Hepatocyte (in vitro differentiated cells): ENCODE data around the gene ICE2. TPM values are rescaled to one million over a fixed set of nuclear protein-coding genes. Genes with fewer than 3 reads are reported as not detected.
A peak's percentile ranks its signal among the peaks of the same experiment; 100 is the strongest.

ENCODE experiments used
- DNase-seq: peaks from one replicate; pipeline ENCODE4 v3.0.0-alpha.2; 2016; ENCODE audit warnings: low spot score
- H2AFZ ChIP-seq: fragments of 200-600 bp; sonication (generic); 2 replicates; pipeline ENCODE4 v1.6.0; 2016; ENCODE audit warnings: antibody characterized with exemption, mild to moderate bottlenecking
- H3K27ac ChIP-seq: fragments of 200-600 bp; sonication (generic); 2 replicates; pipeline ENCODE4 v1.5.1; 2016; ENCODE audit warnings: mild to moderate bottlenecking
- H3K27me3 ChIP-seq: fragments of 200-600 bp; sonication (generic); 2 replicates; pipeline ENCODE4 v1.6.1; 2016
- H3K36me3 ChIP-seq: fragments of 200-600 bp; sonication (generic); replicated peaks from 2 replicates; pipeline ENCODE4 v1.5.1; 2016; ENCODE audit warnings: low read depth; ENCODE audit not compliant: insufficient read depth
- H3K4me1 ChIP-seq: fragments of 200-600 bp; sonication (generic); 2 replicates; pipeline ENCODE4 v1.5.1; 2016; ENCODE audit warnings: mild to moderate bottlenecking, moderate library complexity; ENCODE audit not compliant: insufficient read depth
- H3K4me2 ChIP-seq: fragments of 200-600 bp; sonication (generic); 2 replicates; pipeline ENCODE4 v1.6.0; 2016
- H3K4me3 ChIP-seq: fragments of 200-600 bp; sonication (generic); 2 replicates; pipeline ENCODE4 v1.5.1; 2016; ENCODE audit warnings: mild to moderate bottlenecking
- H3K79me2 ChIP-seq: fragments of 200-600 bp; sonication (generic); 2 replicates; pipeline ENCODE4 v1.6.0; 2017; ENCODE audit warnings: mild to moderate bottlenecking
- H3K9me2 ChIP-seq: fragments of 200-600 bp; sonication (generic); replicated peaks from 2 replicates; pipeline ENCODE4 v1.6.0; 2017; ENCODE audit warnings: mild to moderate bottlenecking; ENCODE audit not compliant: insufficient read depth
- H3K9me3 ChIP-seq: fragments of 200-600 bp; sonication (generic); 2 replicates; pipeline ENCODE4 v1.5.1; 2016; ENCODE audit warnings: low read depth, mild to moderate bottlenecking
- H4K20me1 ChIP-seq: fragments of 200-600 bp; sonication (generic); 2 replicates; pipeline ENCODE4 v1.6.0; 2016; ENCODE audit warnings: mild to moderate bottlenecking; ENCODE audit not compliant: insufficient read depth, poor library complexity, severe bottlenecking
- CTCF ChIP-seq: fragments of 200-600 bp; sonication (generic); IDR thresholded peaks from 2 replicates; pipeline ENCODE4 v1.5.1; 2016; ENCODE audit warnings: antibody characterized with exemption, mild to moderate bottlenecking; ENCODE audit not compliant: poor library complexity
- EZH2 ChIP-seq: fragments of 200-600 bp; sonication (generic); IDR thresholded peaks from 2 replicates; pipeline ENCODE4 v1.6.1; 2016; ENCODE audit warnings: antibody characterized with exemption, mild to moderate bottlenecking, borderline replicate concordance
- EZH2phosphoT487 ChIP-seq: fragments of 200-600 bp; sonication (generic); IDR thresholded peaks from one replicate; pipeline ENCODE4 v1.6.1; 2018; ENCODE audit warnings: antibody characterized with exemption, mild to moderate bottlenecking, low read depth, moderate library complexity; ENCODE audit not compliant: unreplicated experiment, severe bottlenecking
- WGBS: methylation state at CpG from one replicate; pipeline ENCODE4 v1.1.6; 2016; ENCODE audit warnings: low lambda C conversion rate; ENCODE audit errors: missing lambda C conversion rate; 5-methylcytosine and 5-hydroxymethylcytosine counted together
- polyA plus RNA-seq: library from polyadenylated mRNA; unstranded; fragments of >200 nt; fragmentation: Nextera tagmentation; extraction: Ambion mirVana; gene quantifications from 2 replicates; pipeline ENCODE4 v1.2.1, GENCODE V29; 2016
- total RNA-seq: library from RNA; depleted of rRNA; stranded (reverse); fragments of >200 nt; gene quantifications from 2 replicates; pipeline ENCODE4 v1.2.3, GENCODE V29; 2014

Gene ICE2
- total and polyA plus RNA-seq, 2 experiments from 2014 or later, result 15.8 to 35.4 TPM

- H3K4me3 ChIP-seq, result no peak overlapping the region
- TF ChIP-seq CTCF (no peak), EZH2phosphoT487 (no peak), EZH2 (no peak)
- H2AFZ ChIP-seq, result no peak overlapping the region
- WGBS, result 36% methylated on average over 6 of the region's 6 CpGs
- no peaks in the 10 kb centered on the region for H3K27me3 ChIP-seq
- H3K9me3 ChIP-seq, result no peaks in the 10 kb centered on the region
- no peaks in the 10 kb centered on the region for H3K36me3 ChIP-seq
- H3K9me2 ChIP-seq, result no peaks in the 10 kb centered on the region
- H3K4me2 ChIP-seq, result peak overlapping the region; percentile 68
- H3K79me2 ChIP-seq, result peaks cover 92% of the 10 kb centered on the region
- H4K20me1 ChIP-seq, result peaks cover 59% of the 10 kb centered on the region
- peaks cover 72% of the 10 kb centered on the region for H3K4me1 ChIP-seq
- peak overlapping the region; percentile 100 for H3K27ac ChIP-seq
- DNase-seq, result peak; percentile 78
Measured at GRCh38 chr15:60390871-60391501, 88.0 kb downstream of the ICE2 start.

- no peaks in the 10 kb centered on the region for H3K9me3 ChIP-seq
- peak overlapping the region; percentile 100 for H3K27ac ChIP-seq
- WGBS, result 80% methylated on average over 6 of the region's 6 CpGs
- peaks cover 65% of the 10 kb centered on the region for H3K4me1 ChIP-seq
- DNase-seq, result no peak
- no peaks in the 10 kb centered on the region for H3K9me2 ChIP-seq
- H3K4me2 ChIP-seq, result peak overlapping the region; percentile 68
- H3K4me3 ChIP-seq, result no peak overlapping the region
- TF ChIP-seq CTCF (no peak), EZH2phosphoT487 (no peak), EZH2 (no peak)
- H4K20me1 ChIP-seq, result peaks cover 60% of the 10 kb centered on the region
- H3K79me2 ChIP-seq, result peaks cover 92% of the 10 kb centered on the region
- H2AFZ ChIP-seq, result no peak overlapping the region
- H3K36me3 ChIP-seq, result no peaks in the 10 kb centered on the region
- H3K27me3 ChIP-seq, result no peaks in the 10 kb centered on the region
Measured at GRCh38 chr15:60390231-60390630, 88.7 kb downstream of the ICE2 start.

GRCh38 chr15:60389261-60390077 is 89.5 kb downstream of the ICE2 start:
- H3K79me2 ChIP-seq, result peaks cover 92% of the 10 kb centered on the region
- H3K9me3 ChIP-seq, result no peaks in the 10 kb centered on the region
- H3K4me3 ChIP-seq, result no peak overlapping the region
- H3K9me2 ChIP-seq, result no peaks in the 10 kb centered on the region
- H2AFZ ChIP-seq, result no peak overlapping the region
- peak overlapping the region; percentile 100 for H3K27ac ChIP-seq
- no peaks in the 10 kb centered on the region for H3K27me3 ChIP-seq
- TF ChIP-seq CTCF (no peak), EZH2 (no peak), EZH2phosphoT487 (no peak)
- peaks cover 63% of the 10 kb centered on the region for H4K20me1 ChIP-seq
- 59% methylated on average over 8 of the region's 8 CpGs for WGBS
- no peak for DNase-seq
- peaks cover 57% of the 10 kb centered on the region for H3K4me1 ChIP-seq
- H3K36me3 ChIP-seq, result no peaks in the 10 kb centered on the region
- peak overlapping the region; percentile 68 for H3K4me2 ChIP-seq
